ENCODE results near the gene ZNF740. TPM values are rescaled to one million over a fixed set of nuclear protein-coding genes. Genes with fewer than 3 reads are reported as not detected.

Gene ZNF740
- total RNA-seq, 1 experiment from 2014 or later, result 41.2 TPM

- Mint-ChIP-seq H3K36me3 (ENCODE audit: insufficient read depth in 1 of 3, low read depth in 3 of 3) (no peaks in the 10 kb centered on the region), H3K27ac (no peak overlapping the region), H3K4me1 (peaks cover 4 to 12% of the 10 kb centered on the region in 2 experiments), H3K9me3 (no peaks in the 10 kb centered on the region), H3K4me3 (no peak overlapping the region), H3K27me3 (ENCODE audit: low read depth) (peaks cover 65% of the 10 kb centered on the region)
- H4K8ac ChIP-seq (replicated peaks; ENCODE audit: insufficient read length, low read depth, low read length), result no peak overlapping the region
- H2BK12ac ChIP-seq (ENCODE audit: insufficient read length, low read depth, low read length), result no peak overlapping the region
- TF ChIP-seq CTCF (conservative IDR thresholded peaks at IDR 0.05), result no peak
- H4K20me1 ChIP-seq (ENCODE audit: control insufficient read depth, insufficient read depth, insufficient read length), result no peaks in the 10 kb centered on the region
- H3K4me1 ChIP-seq (ENCODE audit: insufficient read depth, low read length), result no peaks in the 10 kb centered on the region
- no peak overlapping the region for H3K23ac ChIP-seq (ENCODE audit: insufficient read length, low read depth, low read length)
- H3K9ac ChIP-seq (ENCODE audit: extremely low read depth, insufficient read length, low read length), result no peak overlapping the region
- H2BK20ac ChIP-seq (ENCODE audit: low read depth, low read length, poor library complexity, severe bottlenecking), result no peak overlapping the region
- no peak overlapping the region for H3K27ac ChIP-seq (ENCODE audit: insufficient read length, low read depth, low read length)
- no peak overlapping the region for H2BK15ac ChIP-seq (ENCODE audit: low read depth, low read length)
- WGBS (ENCODE audit: extremely low coverage, insufficient read length, low lambda C conversion rate), result no CpG with 5 or more reads among the region's 16 CpGs
- no peak overlapping the region for H3K4ac ChIP-seq (ENCODE audit: low read depth, low read length)
- H3K23me2 ChIP-seq (ENCODE audit: insufficient read length, low read depth, low read length, poor library complexity, severe bottlenecking), result no peaks in the 10 kb centered on the region
- no peaks in the 10 kb centered on the region for H3K79me2 ChIP-seq (ENCODE audit: insufficient read depth, low read length)
- no peak overlapping the region for H2BK120ac ChIP-seq (ENCODE audit: low read depth, low read length, poor library complexity, severe bottlenecking)
- no peak overlapping the region for H3T11ph ChIP-seq (ENCODE audit: low read length)
- H3K14ac ChIP-seq (ENCODE audit: insufficient read depth, low read length), result no peak overlapping the region
- H3K56ac ChIP-seq (ENCODE audit: insufficient read length, low read depth, low read length), result no peak overlapping the region
- no peak overlapping the region for H3K18ac ChIP-seq (ENCODE audit: insufficient read length, low read depth, low read length)
- no peak overlapping the region for H2BK5ac ChIP-seq (ENCODE audit: insufficient read length, low read length)
- H3K27me3 ChIP-seq (ENCODE audit: insufficient read depth, low read length), result no peaks in the 10 kb centered on the region
- DNase-seq, result no peak
- no peak overlapping the region for H4K91ac ChIP-seq (ENCODE audit: insufficient read length, low read depth, low read length)
- H2AK5ac ChIP-seq (ENCODE audit: insufficient read length, low read length), result no peak overlapping the region
- H4K5ac ChIP-seq (ENCODE audit: insufficient read length, low read depth, low read length), result no peak overlapping the region
- no peak overlapping the region for H3K4me2 ChIP-seq (ENCODE audit: insufficient read depth, insufficient read length, low read length)
- no peaks in the 10 kb centered on the region for H3K79me1 ChIP-seq (ENCODE audit: insufficient read depth, low read depth, low read length, poor library complexity, severe bottlenecking)
- no peak overlapping the region for H2AFZ ChIP-seq (ENCODE audit: low read length)
- H3K9me3 ChIP-seq (ENCODE audit: control insufficient read depth, low read depth, low read length), result no peaks in the 10 kb centered on the region
Measured at GRCh38 chr12:53160000-53160399, 20.5 kb upstream of the ZNF740 start.
